Small intestine (tissue), 7 donors: ENCODE results near the gene AUTS2. TPM values are rescaled to one million over a fixed set of nuclear protein-coding genes. Genes with fewer than 3 reads are reported as not detected.

ENCODE experiments used
- DNase-seq, 2 donors: peaks; one replicate each; pipeline versions ENCODE4 v3.0.0 to v3.0.0-alpha.2; 2013
- FAIRE-seq: peaks from 2 replicates; lab custom pipeline; 2012; peaks lifted over from hg19 to GRCh38; lab: Jason Lieb, UNC
- H3K27ac ChIP-seq, 3 donors: one replicate each; pipeline ENCODE4 v1.5.1; 2013; ENCODE audit warnings: low read length in 2 of 3, mild to moderate bottlenecking in 2 of 3, control low read depth in 1 of 3, inconsistent platforms in 1 of 3, low read depth in 1 of 3, moderate library complexity in 1 of 3
- H3K27me3 ChIP-seq, 3 donors: one replicate each; pipeline ENCODE4 v1.6.1; 2013; ENCODE audit warnings: low read length in 3 of 3, inconsistent platforms in 1 of 3; ENCODE audit not compliant: control insufficient read depth in 3 of 3, insufficient read depth in 3 of 3
- H3K36me3 ChIP-seq, 3 donors: one replicate each; pipeline ENCODE4 v1.6.1; 2013; ENCODE audit warnings: low read length in 3 of 3, inconsistent platforms in 1 of 3, low read depth in 1 of 3, mild to moderate bottlenecking in 1 of 3, moderate library complexity in 1 of 3; ENCODE audit not compliant: control insufficient read depth in 3 of 3, insufficient read depth in 2 of 3
- H3K4me1 ChIP-seq, 3 donors: one replicate each; pipeline ENCODE4 v1.6.1; 2013; ENCODE audit warnings: low read length in 2 of 3, inconsistent platforms in 1 of 3, low read depth in 1 of 3, mild to moderate bottlenecking in 1 of 3, moderate library complexity in 1 of 3; ENCODE audit not compliant: control insufficient read depth in 3 of 3, insufficient read depth in 2 of 3
- H3K4me3 ChIP-seq, 3 donors: one replicate each; pipeline ENCODE4 v1.5.1; 2013; ENCODE audit warnings: low read length in 3 of 3, control low read depth in 1 of 3, inconsistent platforms in 1 of 3, low read depth in 1 of 3, mild to moderate bottlenecking in 1 of 3, moderate library complexity in 1 of 3
- H3K9me3 ChIP-seq, 2 donors: one replicate each; pipeline ENCODE4 v1.6.1; 2013; ENCODE audit warnings: low read depth in 1 of 2, low read length in 1 of 2; ENCODE audit not compliant: control insufficient read depth in 2 of 2, insufficient read depth in 1 of 2
- WGBS, 3 donors: extraction: QIAGEN DNeasy Blood & Tissue Kit; methylation state at CpG; one replicate each; pipeline ENCODE4 v1.1.7; 2013; 5-methylcytosine and 5-hydroxymethylcytosine counted together
- polyA plus RNA-seq, 4 donors: library from polyadenylated mRNA; stranded (reverse) in 3 of 4; unstranded in 1 of 4; fragments of 200-250 nt in 3 of 4; fragments of 120-200 nt in 1 of 4; gene quantifications; one replicate each; pipeline versions ENCODE4 v1.2.1 to v1.2.3, GENCODE V29; 2013
- donor health status: healthy with polysubstance abuse.
- donor health status: control.
- donor health status: control.
- donor health status: Bipolar disorder and iron deficiency.
- donor health status: healthy.

AUTS2 gene
- polyA plus RNA-seq, 4 donors = 4.9 to 43.5 (median 13.6) TPM

- Histone ChIP-seq H3K4me3 (no peak overlapping the region), H3K4me1 (no peaks in the 10 kb centered on the region), H3K27me3 (peaks cover 0 to 4% (median 0%) of the 10 kb centered on the region in 3 donors), H3K36me3 (no peaks in the 10 kb centered on the region), H3K9me3 (peaks cover 0 to 3% of the 10 kb centered on the region in 2 donors), H3K27ac (no peak overlapping the region)
- WGBS, 3 donors = 88 to 91% (median 90%) methylated on average over 4 of the region's 4 CpGs
- FAIRE-seq (no peak), DNase-seq (no peak)
Observed at GRCh38 chr7:70171369-70171920, 573.2 kb downstream of the AUTS2 start.

DNA sequence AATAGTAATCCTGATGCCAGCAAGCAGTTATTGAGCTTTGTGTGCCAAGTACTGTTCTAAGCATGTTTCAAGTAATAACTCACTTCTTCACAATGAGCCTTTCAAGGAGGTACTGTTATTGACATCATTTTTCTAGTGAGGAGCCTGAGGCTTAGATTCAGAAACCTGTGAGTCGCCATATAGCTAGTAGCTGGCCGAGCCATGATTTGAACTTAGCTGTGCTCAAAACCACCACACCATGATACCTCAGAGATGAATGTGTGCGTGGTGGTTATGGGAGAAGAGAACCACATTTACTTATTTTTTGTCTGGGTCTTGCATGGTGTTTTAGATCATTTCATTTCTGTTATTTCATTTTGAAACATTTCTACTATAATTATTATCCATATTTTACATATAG is 578.9 kb downstream of the AUTS2 start:
- H3K9me3 ChIP-seq = no peaks in the 10 kb centered on the region
- peaks cover 0 to 3% (median 0%) of the 10 kb centered on the region in 3 donors for H3K4me1 ChIP-seq
- no peak overlapping the region for H3K27ac ChIP-seq
- H3K4me3 ChIP-seq = no peak overlapping the region
- H3K36me3 ChIP-seq = no peaks in the 10 kb centered on the region
- WGBS, 3 donors = 80 to 92% (median 86%) methylated on average over 3 of the region's 3 CpGs
- peaks cover 0 to under 1% (median 0%) of the 10 kb centered on the region in 3 donors for H3K27me3 ChIP-seq
- FAIRE-seq = no peak
- no peak for DNase-seq

DNA sequence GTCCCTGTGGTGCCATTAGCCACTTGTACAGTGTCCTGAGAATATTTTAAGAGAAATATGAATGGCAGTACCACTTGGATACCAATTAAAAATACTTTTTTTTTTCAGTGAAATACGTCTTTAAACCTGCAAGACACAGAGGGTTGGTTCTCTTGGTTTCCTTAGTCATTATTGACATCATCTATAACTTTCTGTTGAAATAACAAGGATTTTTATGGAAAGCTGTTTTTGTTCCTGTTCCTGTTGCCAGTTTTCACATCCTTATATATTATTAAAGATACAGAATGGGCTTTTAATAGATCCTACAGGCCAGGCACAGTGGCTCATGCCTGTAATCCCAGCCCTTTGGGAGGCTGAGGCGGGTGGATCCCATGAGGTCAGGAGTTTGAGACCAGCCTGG is 579.9 kb downstream of the AUTS2 start:
- DNase-seq (no peak), FAIRE-seq (no peak)
- H3K27ac ChIP-seq = no peak overlapping the region

GRCh38 chr7:70178787-70179186 is 580.5 kb downstream of the AUTS2 start:
- Histone ChIP-seq H3K4me1 (peaks cover 3 to 5% (median 3%) of the 10 kb centered on the region in 3 donors), H3K9me3 (no peaks in the 10 kb centered on the region), H3K36me3 (no peaks in the 10 kb centered on the region), H3K27ac (peak overlapping the region in 1 of 3 donors; percentile 41), H3K27me3 (no peaks in the 10 kb centered on the region), H3K4me3 (no peak overlapping the region)
- FAIRE-seq (no peak), DNase-seq (peak; percentile 62 to 83)
- 7 to 53% (median 41%) methylated on average over 2 of the region's 2 CpGs for WGBS, 3 donors

More for the DNA sequence above, 579.9 kb downstream of the AUTS2 start:
- peaks cover 0 to 3% (median 0%) of the 10 kb centered on the region in 3 donors for H3K4me1 ChIP-seq
- no peaks in the 10 kb centered on the region for H3K9me3 ChIP-seq
- H3K27me3 ChIP-seq = no peaks in the 10 kb centered on the region
- H3K4me3 ChIP-seq = no peak overlapping the region
- no peaks in the 10 kb centered on the region for H3K36me3 ChIP-seq
- 87 to 88% (median 88%) methylated on average over 2 of the region's 2 CpGs for WGBS, 3 donors

- Histone ChIP-seq H3K4me3 (no peak overlapping the region), H3K27me3 (no peaks in the 10 kb centered on the region), H3K9me3 (no peaks in the 10 kb centered on the region), H3K4me1 (peaks cover 3 to 7% (median 3%) of the 10 kb centered on the region in 3 donors), H3K27ac (no peak overlapping the region), H3K36me3 (no peaks in the 10 kb centered on the region)
- DNase-seq = no peak
- FAIRE-seq = no peak
- 68 to 72% (median 70%) methylated on average over 4 of the region's 4 CpGs for WGBS, 3 donors
Observed at GRCh38 chr7:70182521-70182920, 584.2 kb downstream of the AUTS2 start.

DNA sequence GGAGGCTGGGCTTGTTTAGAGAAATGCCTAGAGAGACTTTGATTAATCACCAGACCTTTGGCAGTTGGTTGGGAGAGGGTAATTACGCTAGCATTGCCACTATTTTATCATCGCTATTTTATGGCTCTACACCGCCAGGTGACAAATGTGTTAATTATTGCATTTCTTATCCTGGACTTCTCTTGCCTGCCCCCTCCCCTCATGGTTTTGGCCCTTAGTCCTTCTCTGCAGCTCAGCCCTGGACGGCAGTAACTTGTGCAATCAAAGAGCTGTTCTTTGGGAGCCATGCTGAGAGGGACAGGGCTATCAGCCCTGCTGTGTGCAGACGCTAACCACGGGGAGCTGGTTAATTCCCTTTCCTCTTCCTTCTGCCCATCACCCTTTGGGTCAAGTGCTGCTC is 585.0 kb downstream of the AUTS2 start:
- Histone ChIP-seq H3K4me3 (no peak overlapping the region), H3K9me3 (no peaks in the 10 kb centered on the region), H3K36me3 (no peaks in the 10 kb centered on the region), H3K27me3 (no peaks in the 10 kb centered on the region), H3K4me1 (peaks cover 3 to 7% (median 3%) of the 10 kb centered on the region in 3 donors), H3K27ac (no peak overlapping the region)
- FAIRE-seq = no peak
- peak; percentile 77 to 90 for DNase-seq
- 16 to 58% (median 22%) methylated on average over 6 of the region's 6 CpGs for WGBS, 3 donors

DNA sequence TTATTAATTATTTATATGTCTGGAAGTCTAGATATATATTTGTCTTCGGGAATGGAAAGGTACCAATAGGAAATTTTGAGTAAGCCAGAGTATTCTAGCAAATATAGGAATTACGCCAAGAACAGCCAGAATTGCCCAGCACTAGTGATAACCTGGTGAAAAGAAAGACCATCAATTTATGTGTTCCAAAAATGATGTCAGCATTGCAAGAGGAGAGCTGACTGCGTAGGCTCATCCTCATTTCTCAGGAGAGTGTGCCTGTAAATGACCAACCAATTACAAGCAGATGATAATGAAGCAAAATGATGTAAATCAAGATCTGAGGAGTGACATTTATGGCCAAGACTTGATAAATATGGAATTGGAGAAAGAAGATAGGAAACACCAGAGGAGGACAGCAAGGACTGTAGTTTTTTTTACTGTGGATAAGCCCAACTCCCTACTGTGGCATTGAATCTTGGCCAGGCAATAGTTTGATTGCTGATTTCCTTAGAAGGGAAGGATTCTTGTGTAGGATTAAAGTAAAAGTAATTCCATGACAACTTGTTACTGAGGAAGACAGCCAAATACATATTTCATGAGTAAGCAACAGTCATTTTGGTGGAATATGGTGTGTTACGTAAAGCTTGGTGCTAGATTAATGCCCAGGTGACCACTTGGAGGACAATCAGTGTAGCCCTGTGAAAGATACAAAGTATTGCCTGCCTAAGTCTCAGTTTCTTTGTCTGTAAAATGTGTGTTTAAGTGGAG is 590.8 kb downstream of the AUTS2 start:
- Histone ChIP-seq H3K27ac (no peak overlapping the region), H3K36me3 (no peaks in the 10 kb centered on the region), H3K27me3 (no peaks in the 10 kb centered on the region), H3K4me3 (no peak overlapping the region), H3K9me3 (peaks cover 0 to 8% of the 10 kb centered on the region in 2 donors), H3K4me1 (no peaks in the 10 kb centered on the region)
- DNase-seq (no peak), FAIRE-seq (no peak)
- WGBS, 3 donors = 86 to 95% (median 94%) methylated on average over 4 of the region's 4 CpGs

- DNase-seq = no peak
- no peak overlapping the region for H3K27ac ChIP-seq
- no peak overlapping the region for H3K4me3 ChIP-seq
- H3K36me3 ChIP-seq = no peaks in the 10 kb centered on the region
- H3K9me3 ChIP-seq = peaks cover 0 to 8% of the 10 kb centered on the region in 2 donors
- 78 to 85% (median 78%) methylated on average over 4 of the region's 4 CpGs for whole genome bisulfite sequencing, 3 donors
- H3K4me1 ChIP-seq = no peaks in the 10 kb centered on the region
- no peak for FAIRE-seq
- no peaks in the 10 kb centered on the region for H3K27me3 ChIP-seq
Observed at GRCh38 chr7:70189776-70190175, 591.5 kb downstream of the AUTS2 start.
